ENCODE results near the gene OR2Y1.

DNA sequence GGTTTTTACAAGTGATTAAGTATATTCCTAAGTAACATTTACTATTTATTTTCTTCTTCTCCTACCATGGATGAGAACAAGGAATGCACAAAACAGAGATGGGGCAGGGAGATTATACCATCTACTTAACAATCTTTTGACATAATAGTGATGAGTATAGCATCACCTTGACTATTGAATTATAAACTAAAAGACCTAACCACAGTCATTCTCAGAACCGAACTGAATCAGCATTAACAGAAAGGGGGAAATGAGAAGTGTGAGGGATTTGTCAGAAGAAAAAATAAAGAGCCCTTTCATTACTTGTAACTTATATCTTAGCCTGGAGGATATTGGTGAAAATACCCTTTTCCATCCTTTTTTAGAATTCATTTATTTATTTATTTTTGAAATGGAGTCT is 21.9 kb downstream of the OR2Y1 start:
- TF ChIP-seq, protein P1, sequence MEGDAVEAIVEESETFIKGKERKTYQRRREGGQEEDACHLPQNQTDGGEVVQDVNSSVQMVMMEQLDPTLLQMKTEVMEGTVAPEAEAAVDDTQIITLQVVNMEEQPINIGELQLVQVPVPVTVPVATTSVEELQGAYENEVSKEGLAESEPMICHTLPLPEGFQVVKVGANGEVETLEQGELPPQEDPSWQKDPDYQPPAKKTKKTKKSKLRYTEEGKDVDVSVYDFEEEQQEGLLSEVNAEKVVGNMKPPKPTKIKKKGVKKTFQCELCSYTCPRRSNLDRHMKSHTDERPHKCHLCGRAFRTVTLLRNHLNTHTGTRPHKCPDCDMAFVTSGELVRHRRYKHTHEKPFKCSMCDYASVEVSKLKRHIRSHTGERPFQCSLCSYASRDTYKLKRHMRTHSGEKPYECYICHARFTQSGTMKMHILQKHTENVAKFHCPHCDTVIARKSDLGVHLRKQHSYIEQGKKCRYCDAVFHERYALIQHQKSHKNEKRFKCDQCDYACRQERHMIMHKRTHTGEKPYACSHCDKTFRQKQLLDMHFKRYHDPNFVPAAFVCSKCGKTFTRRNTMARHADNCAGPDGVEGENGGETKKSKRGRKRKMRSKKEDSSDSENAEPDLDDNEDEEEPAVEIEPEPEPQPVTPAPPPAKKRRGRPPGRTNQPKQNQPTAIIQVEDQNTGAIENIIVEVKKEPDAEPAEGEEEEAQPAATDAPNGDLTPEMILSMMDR (IDR thresholded peaks at IDR 0.05 in 4 of 5, conservative IDR thresholded peaks at IDR 0.05 in 1 of 5): no peak
- no peak for TF ChIP-seq POLR2A (IDR thresholded peaks at IDR 0.05)
